H1 (cell line): ENCODE results near the gene DNAJA1. TPM values are rescaled to one million over a fixed set of nuclear protein-coding genes. Genes with fewer than 3 reads are reported as not detected.

Experiments used
- CTCF ChIA-PET: fragments of 300-600 bp; sonication (Branson Sonifier 250); formaldehyde crosslinking; loops from one replicate; lab custom pipeline; 2021; ENCODE audit not compliant: partially characterized antibody; lab: Charles Lee
- POLR2A ChIA-PET: fragments of 300-600 bp; sonication (Branson Sonifier 250); formaldehyde crosslinking; loops from one replicate; lab custom pipeline; 2021; ENCODE audit warnings: inconsistent platforms; ENCODE audit not compliant: partially characterized antibody; lab: Charles Lee
- DNase-seq, 2 experiments: peaks; one replicate each; pipeline versions ENCODE4 v3.0.0 to v3.0.0-alpha.2; 2010 to 2022; ENCODE audit warnings: low spot score in 2 of 2, low read depth in 1 of 2, mixed read lengths in 1 of 2
- FAIRE-seq: peaks from 2 replicates; lab custom pipeline; 2011; peaks lifted over from hg19 to GRCh38; lab: Jason Lieb, UNC
- H2AFZ ChIP-seq: 2 replicates; pipeline ENCODE4 v1.8.1; 2012; ENCODE audit warnings: low read length, inconsistent platforms
- H2AK5ac ChIP-seq: 2 replicates; pipeline ENCODE4 v1.6.1; 2013; ENCODE audit warnings: low read depth, low read length
- H2BK120ac ChIP-seq: replicated peaks from 2 replicates; pipeline ENCODE3; 2013; ENCODE audit warnings: low read depth, low read length, inconsistent platforms
- H2BK12ac ChIP-seq: 2 replicates; pipeline ENCODE4 v1.6.1; 2013; ENCODE audit warnings: low read depth, low read length
- H2BK15ac ChIP-seq: 2 replicates; pipeline ENCODE4 v1.6.1; 2013; ENCODE audit warnings: low read length
- H2BK20ac ChIP-seq: 2 replicates; pipeline ENCODE4 v1.6.1; 2013; ENCODE audit warnings: low read length
- H2BK5ac ChIP-seq: 2 replicates; pipeline ENCODE4 v1.6.1; 2013; ENCODE audit warnings: low read depth, low read length
- H3K14ac ChIP-seq: 2 replicates; pipeline ENCODE4 v1.6.1; 2013; ENCODE audit warnings: inconsistent platforms; ENCODE audit not compliant: insufficient read length
- H3K18ac ChIP-seq: 2 replicates; pipeline ENCODE4 v1.6.1; 2013; ENCODE audit warnings: low read length; ENCODE audit errors: extremely low read depth
- H3K23ac ChIP-seq: 2 replicates; pipeline ENCODE4 v1.6.1; 2013; ENCODE audit warnings: inconsistent platforms; ENCODE audit not compliant: insufficient read length
- H3K23me2 ChIP-seq: 2 replicates; pipeline ENCODE4 v1.6.1; 2013; ENCODE audit warnings: low read depth, low read length
- H3K27ac ChIP-seq: 2 replicates; pipeline ENCODE4 v1.6.1; 2011; ENCODE audit warnings: low read depth, low read length, inconsistent platforms
- H3K27me3 ChIP-seq, 4 experiments: replicated peaks in 1 of 4; 1 replicate in 1 of 4; 2 replicates in 3 of 4; pipeline versions ENCODE4 v1.6.1 to v1.8.1; 2011 to 2013; ENCODE audit warnings: low read length in 3 of 4, mild to moderate bottlenecking in 3 of 4, inconsistent platforms in 2 of 4, mixed read lengths in 2 of 4, moderate library complexity in 1 of 4; ENCODE audit not compliant: control insufficient read depth in 3 of 4, insufficient read depth in 3 of 4; ENCODE audit errors: extremely low read depth in 1 of 4
- H3K36me3 ChIP-seq, 4 experiments: 2 replicates each; pipeline versions ENCODE4 v1.6.1 to v1.8.1; 2011 to 2013; ENCODE audit warnings: mild to moderate bottlenecking in 4 of 4, low read length in 3 of 4, moderate library complexity in 2 of 4, control low read depth in 1 of 4, inconsistent platforms in 1 of 4; ENCODE audit not compliant: insufficient read depth in 4 of 4, control insufficient read depth in 2 of 4
- H3K4ac ChIP-seq: replicated peaks from 2 replicates; pipeline ENCODE3; 2013; ENCODE audit warnings: low read length, low read depth, mixed read lengths, inconsistent platforms; ENCODE audit not compliant: insufficient read length
- H3K4me1 ChIP-seq, 4 experiments: replicated peaks in 1 of 4; 1 replicate in 1 of 4; 2 replicates in 3 of 4; pipeline versions ENCODE4 v1.6.1 to v1.8.1; 2011 to 2013; ENCODE audit warnings: low read length in 3 of 4, inconsistent platforms in 2 of 4, mixed read lengths in 1 of 4; ENCODE audit not compliant: insufficient read depth in 4 of 4, control insufficient read depth in 3 of 4
- H3K4me2 ChIP-seq, 2 experiments: 2 replicates each; pipeline versions ENCODE4 v1.6.1 to v1.8.1; 2011 to 2013; ENCODE audit warnings: low read depth in 2 of 2, low read length in 2 of 2, control low read depth in 1 of 2, inconsistent platforms in 1 of 2, mild to moderate bottlenecking in 1 of 2; ENCODE audit not compliant: insufficient read depth in 1 of 2
- H3K4me3 ChIP-seq, 4 experiments: fragments of 200-600, 300-600 bp in 1 of 4; sonication (generic), shearing (Covaris generic), sonication (Bioruptor Twin) in 1 of 4; 2 replicates each; pipeline versions ENCODE4 v1.5.1 to v1.8.1; 2011 to 2016; ENCODE audit warnings: low read length in 4 of 4, low read depth in 3 of 4, control low read depth in 2 of 4, inconsistent platforms in 2 of 4, mild to moderate bottlenecking in 2 of 4, mixed read lengths in 1 of 4, moderate library complexity in 1 of 4; ENCODE audit not compliant: insufficient read depth in 2 of 4; ENCODE audit errors: extremely low read depth in 1 of 4
- H3K56ac ChIP-seq: replicated peaks from 2 replicates; pipeline ENCODE3; 2013; ENCODE audit warnings: low read depth, mild to moderate bottlenecking, mixed read lengths, low read length, inconsistent platforms; ENCODE audit not compliant: insufficient read length
- H3K79me1 ChIP-seq: 2 replicates; pipeline ENCODE4 v1.6.1; 2013; ENCODE audit warnings: low read depth, low read length, control low read depth
- H3K79me2 ChIP-seq, 2 experiments: 2 replicates each; pipeline versions ENCODE4 v1.6.1 to v1.8.1; 2012 to 2013; ENCODE audit warnings: low read length in 2 of 2, mild to moderate bottlenecking in 2 of 2, inconsistent platforms in 1 of 2; ENCODE audit not compliant: insufficient read depth in 2 of 2, control insufficient read depth in 1 of 2
- H3K9ac ChIP-seq, 4 experiments: replicated peaks in 1 of 4; 1 replicate in 1 of 4; 2 replicates in 3 of 4; pipeline versions ENCODE4 v1.6.1 to v1.8.1; 2011 to 2013; ENCODE audit warnings: low read depth in 3 of 4, low read length in 3 of 4, control low read depth in 2 of 4, mild to moderate bottlenecking in 2 of 4, moderate library complexity in 2 of 4, inconsistent platforms in 1 of 4; ENCODE audit errors: extremely low read depth in 1 of 4
- H3K9me3 ChIP-seq, 2 experiments: 2 replicates each; pipeline versions ENCODE4 v1.6.1 to v1.8.1; 2012 to 2013; ENCODE audit warnings: mild to moderate bottlenecking in 2 of 2, moderate library complexity in 2 of 2, control low read depth in 1 of 2, inconsistent platforms in 1 of 2, low read depth in 1 of 2, low read length in 1 of 2, mixed read lengths in 1 of 2; ENCODE audit not compliant: insufficient read depth in 2 of 2
- H4K20me1 ChIP-seq, 2 experiments: replicated peaks in 1 of 2; 2 replicates each; pipeline versions ENCODE3 to v1.8.1; 2011 to 2013; ENCODE audit warnings: inconsistent platforms in 2 of 2, low read length in 2 of 2, mild to moderate bottlenecking in 1 of 2; ENCODE audit not compliant: insufficient read depth in 2 of 2, control insufficient read depth in 1 of 2
- H4K5ac ChIP-seq: 2 replicates; pipeline ENCODE4 v1.6.1; 2013; ENCODE audit warnings: low read length, low read depth, mixed read lengths, inconsistent platforms; ENCODE audit not compliant: insufficient read length
- H4K8ac ChIP-seq: 2 replicates; pipeline ENCODE4 v1.8.0; 2013; ENCODE audit warnings: mild to moderate bottlenecking, moderate library complexity, low read length, inconsistent platforms; ENCODE audit not compliant: insufficient read depth; ENCODE audit errors: extremely low read depth
- H4K91ac ChIP-seq: replicated peaks from 2 replicates; pipeline ENCODE3; 2013; ENCODE audit warnings: low read length, mixed read lengths, inconsistent platforms; ENCODE audit not compliant: insufficient read length
- BCL11A ChIP-seq, 2 experiments: IDR thresholded peaks; one replicate each; pipeline ENCODE4 v1.6.1; 2011; ENCODE audit warnings: low read depth in 2 of 2, low read length in 2 of 2, mild to moderate bottlenecking in 2 of 2
- CHD1 ChIP-seq: IDR thresholded peaks from 2 replicates; pipeline ENCODE4 v1.6.1; 2012; ENCODE audit warnings: low read depth, low read length, improper control_type of control experiment
- EP300 ChIP-seq, 2 experiments: IDR thresholded peaks; 1 replicate in 1 of 2; 2 replicates in 1 of 2; pipeline ENCODE4 v1.6.1; 2011 to 2012; ENCODE audit warnings: low read depth in 2 of 2, low read length in 2 of 2, mild to moderate bottlenecking in 2 of 2, borderline replicate concordance in 1 of 2, inconsistent platforms in 1 of 2, moderate library complexity in 1 of 2
- FOSL1 ChIP-seq: IDR thresholded peaks from 2 replicates; pipeline ENCODE4 v1.6.1; 2011; ENCODE audit warnings: mild to moderate bottlenecking, low read depth, low read length, moderate library complexity; ENCODE audit not compliant: insufficient read depth
- GABPA ChIP-seq: IDR thresholded peaks from 2 replicates; pipeline ENCODE4 v1.6.1; 2011; ENCODE audit warnings: mild to moderate bottlenecking, low read length, moderate library complexity, borderline replicate concordance; ENCODE audit not compliant: insufficient read depth
- MAX ChIP-seq: IDR thresholded peaks from 2 replicates; pipeline ENCODE4 v1.6.1; 2012; ENCODE audit warnings: inconsistent platforms
- NRF1 ChIP-seq: IDR thresholded peaks from 2 replicates; pipeline ENCODE4 v1.6.1; 2011; ENCODE audit warnings: mild to moderate bottlenecking, low read depth, low read length, improper control_type of control experiment
- SIN3A ChIP-seq, 2 experiments: IDR thresholded peaks in 1 of 2; conservative IDR thresholded peaks in 1 of 2; 2 replicates each; pipeline ENCODE4 v1.6.1; 2011 to 2012; ENCODE audit warnings: low read length in 2 of 2, improper control_type of control experiment in 1 of 2, low read depth in 1 of 2, mild to moderate bottlenecking in 1 of 2
- whole genome bisulfite sequencing, 2 experiments: shearing (Covaris generic) in 1 of 2; methylation state at CpG; one replicate each; pipeline versions ENCODE4 v1.1.6 to v1.1.7; 2013 to 2015; ENCODE audit warnings: low lambda C conversion rate in 2 of 2, mixed read lengths in 2 of 2, inconsistent platforms in 1 of 2, low coverage in 1 of 2, missing lambda C conversion rate in 1 of 2; ENCODE audit not compliant: insufficient replicate concordance in 2 of 2, insufficient coverage in 1 of 2, insufficient read length in 1 of 2; ENCODE audit errors: extremely low coverage in 1 of 2, missing lambda C conversion rate in 1 of 2; 5-methylcytosine and 5-hydroxymethylcytosine counted together
- polyA plus RNA-seq, 7 experiments: library from polyadenylated mRNA; depleted of rRNA in 3 of 7; stranded (reverse) in 5 of 7; unstranded in 2 of 7; fragments of >200 nt in 5 of 7; fragments of 200-250 nt in 2 of 7; gene quantifications; 1 replicate in 5 of 7; 2 replicates in 1 of 7; 4 replicates in 1 of 7; pipeline versions ENCODE4 v1.2.1 to v1.2.3, GENCODE V29; 2011 to 2013; ENCODE audit warnings: missing spikeins in 2 of 7, mixed read lengths in 2 of 7
- total RNA-seq: library from RNA; stranded (reverse); fragmentation: NEBNext Ultra II Directional; extraction: Animal tissue kit (Norgen Biotek cat#: 25700); gene quantifications from 2 replicates; pipeline ENCODE4 v1.2.1, GENCODE V29; 2021

The DNAJA1 gene
- total and polyA plus RNA-seq, 2 of the 8 experiments (the other 6 are each of a cell fraction or from before 2014, with no cell fraction given) = 54.4 to 159 TPM

- Histone ChIP-seq H2BK15ac (no peak overlapping the region), H3K4ac (no peak overlapping the region), H3K4me2 (no peak overlapping the region), H3K23me2 (0 out of 2 replicates have a peak, but pooled peaks cover 3% of the 10 kb centered on the region), H3K27ac (no peak overlapping the region), H2BK120ac (no peak overlapping the region), H3K18ac (no peak overlapping the region), H4K5ac (no peak overlapping the region), H4K8ac (no peak overlapping the region), H3K14ac (no peak overlapping the region), H3K4me3 (no peak overlapping the region), H3K27me3 (no peaks in the 10 kb centered on the region), H4K91ac (no peak overlapping the region), H2AK5ac (no peak overlapping the region), H3K79me2 (no peaks in the 10 kb centered on the region), H3K36me3 (peaks cover 0 to 34% (median 17%) of the 10 kb centered on the region in 4 experiments; a peak in 7 of 8 replicates), H3K23ac (no peak overlapping the region), H2BK12ac (no peak overlapping the region), H2BK20ac (no peak overlapping the region), H3K9ac (no peak overlapping the region), H2BK5ac (no peak overlapping the region), H3K79me1 (no peaks in the 10 kb centered on the region), H2AFZ (no peak overlapping the region), H3K9me3 (no peaks in the 10 kb centered on the region), H4K20me1 (peaks cover 0 to 1% of the 10 kb centered on the region in 2 experiments), H3K56ac (no peak overlapping the region), H3K4me1 (peaks cover 0 to 6% (median 3%) of the 10 kb centered on the region in 4 experiments; a peak in 4 of 7 replicates)
- POLR2A ChIA-PET = interaction anchor here (0.6 to 2.2 kb wide), 4 partner anchors 10 to 216 kb away, joined by 3 to 11 read pairs (median 4); partner anchors contain the start of gene DNAJA1
- 91% methylated on average over 2 of the region's 2 CpGs; no CpG with 5 or more reads in 1 of the 2 experiments for WGBS, 2 experiments
- CTCF ChIA-PET = interaction anchor here (1.2 kb wide), 1 partner anchor 21 kb away, joined by 3 read pairs; no protein-coding TSS in a partner anchor
- DNase-seq (no peak), FAIRE-seq (no peak)
- no peak for TF ChIP-seq NRF1
- TF ChIP-seq SIN3A (conservative IDR thresholded peaks at IDR 0.05 in 1 of 2, IDR thresholded peaks at IDR 0.05 in 1 of 2; ENCODE audit: low read depth in 1 of 2, low read length in 2 of 2) = no peak
- TF ChIP-seq FOSL1 = no peak
- no peak for TF ChIP-seq CHD1
- no peak for TF ChIP-seq MAX
- no peak for TF ChIP-seq GABPA
- no peak for TF ChIP-seq EP300 (IDR thresholded peaks at IDR 0.05; ENCODE audit: borderline replicate concordance in 1 of 2, low read depth in 2 of 2, low read length in 2 of 2)
- no peak for TF ChIP-seq BCL11A (IDR thresholded peaks at IDR 0.05; ENCODE audit: low read depth in 2 of 2, low read length in 2 of 2)
Observed at GRCh38 chr9:33048054-33048465, 23.0 kb downstream of the DNAJA1 start.
